ENCODE data around the gene SLC1A6. TPM values are rescaled to one million over a fixed set of nuclear protein-coding genes. Genes with fewer than 3 reads are reported as not detected.

Gene SLC1A6
- polyA plus RNA-seq, 1 of the 3 experiments (the other 2 are of a cell fraction) = not detected

DNA sequence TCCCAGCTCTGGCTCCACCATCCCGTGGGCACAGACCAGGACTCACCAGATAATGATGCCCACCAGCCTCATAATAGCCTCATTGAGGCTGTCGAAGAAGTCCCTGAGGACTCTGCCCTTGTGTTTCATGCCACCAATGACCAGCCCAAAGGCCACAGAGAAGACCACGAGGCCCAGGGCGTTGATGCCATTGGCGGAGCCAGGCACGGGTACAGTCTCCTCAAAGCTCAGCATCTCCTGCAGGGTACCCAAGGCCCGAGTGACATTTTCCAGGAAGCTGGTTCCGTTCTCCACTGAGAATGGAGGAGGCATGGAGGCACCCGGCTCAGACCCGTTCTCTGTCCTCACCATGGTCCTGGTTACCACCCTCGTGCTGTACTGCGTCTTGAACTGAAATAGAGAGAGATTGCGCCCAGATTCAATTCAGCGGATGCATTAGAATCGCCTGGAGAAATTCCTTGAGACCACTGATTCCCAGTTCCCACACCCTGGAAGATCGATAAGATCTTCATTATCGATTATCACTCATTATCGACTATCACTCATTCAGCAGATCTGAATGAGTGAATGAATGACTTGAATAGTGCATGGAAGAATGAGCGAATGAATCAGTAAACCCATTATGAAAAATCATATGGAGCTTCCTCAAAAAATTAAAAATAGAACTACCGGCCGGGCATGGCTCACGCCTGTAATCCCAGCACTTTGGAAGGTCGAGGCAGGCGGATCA is 17.5 kb downstream of the SLC1A6 start:
- Histone ChIP-seq H3K9me3 (no peaks in the 10 kb centered on the region), H3K4me2 (no peak overlapping the region), H3K4me1 (ENCODE audit: control insufficient read depth in 1 of 2, insufficient read depth in 2 of 2, low read depth in 1 of 2, low read length in 1 of 2) (no peaks in the 10 kb centered on the region), H3K36me3 (replicated peaks in 1 of 2; ENCODE audit: control insufficient read depth in 1 of 2, insufficient read depth in 2 of 2, low read length in 1 of 2) (no peaks in the 10 kb centered on the region), H4K20me1 (ENCODE audit: insufficient read depth) (no peaks in the 10 kb centered on the region), H3F3A (replicated peaks; ENCODE audit: insufficient read depth) (no peaks in the 10 kb centered on the region), H3K9ac (no peak overlapping the region), H3K79me2 (ENCODE audit: insufficient read depth) (no peaks in the 10 kb centered on the region), H3K4me3 (ENCODE audit: low read depth in 2 of 2, low read length in 1 of 2) (no peak overlapping the region), H2AFZ (ENCODE audit: low read depth) (no peak overlapping the region), H3K9me2 (no peaks in the 10 kb centered on the region), H3K27me3 (ENCODE audit: insufficient read depth) (no peaks in the 10 kb centered on the region), H3K27ac (ENCODE audit: low read depth in 2 of 2, low read length in 1 of 2) (no peak overlapping the region)
- WGBS (ENCODE audit: low lambda C conversion rate) = 24% methylated on average over 22 of the region's 24 CpGs
- DNase-seq = no peak
- no peak for TF ChIP-seq NRF1 (IDR thresholded peaks at IDR 0.05; ENCODE audit: low read depth, low read length)
- ChIA-PET POLR2A (no interaction called here), CTCF (no interaction called here)

DNA sequence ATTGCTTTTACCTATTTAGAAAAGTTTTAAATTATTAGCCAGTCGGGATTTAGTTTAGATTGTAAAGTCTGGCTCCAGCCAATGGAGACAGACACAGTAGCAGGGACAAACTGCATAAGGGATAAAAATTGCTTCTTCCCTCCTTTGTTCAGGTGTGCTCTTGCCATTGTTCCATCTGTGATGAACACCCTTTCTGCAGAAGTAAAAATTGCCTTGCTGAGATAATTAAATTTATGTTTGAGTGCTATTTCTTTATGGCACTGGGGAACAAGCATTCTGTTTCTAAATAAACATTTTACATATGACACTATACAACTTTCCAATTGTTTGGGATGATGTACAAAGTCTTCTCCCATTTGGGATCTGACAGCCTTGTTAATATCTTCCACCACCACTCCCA is 20.4 kb downstream of the SLC1A6 start:
- CTCF ChIA-PET = no interaction called here
- Histone ChIP-seq H3K36me3 (replicated peaks in 1 of 2; ENCODE audit: control insufficient read depth in 1 of 2, insufficient read depth in 2 of 2, low read length in 1 of 2) (no peaks in the 10 kb centered on the region), H3K4me3 (ENCODE audit: low read depth in 2 of 2, low read length in 1 of 2) (no peak overlapping the region), H3K9me2 (no peaks in the 10 kb centered on the region), H3K9me3 (no peaks in the 10 kb centered on the region), H3K79me2 (ENCODE audit: insufficient read depth) (no peaks in the 10 kb centered on the region), H3K9ac (no peak overlapping the region), H3K27ac (ENCODE audit: low read depth in 2 of 2, low read length in 1 of 2) (no peak overlapping the region), H3K4me2 (no peak overlapping the region), H2AFZ (ENCODE audit: low read depth) (no peak overlapping the region), H3K27me3 (ENCODE audit: insufficient read depth) (no peaks in the 10 kb centered on the region), H3K4me1 (ENCODE audit: control insufficient read depth in 1 of 2, insufficient read depth in 2 of 2, low read depth in 1 of 2, low read length in 1 of 2) (no peaks in the 10 kb centered on the region), H4K20me1 (ENCODE audit: insufficient read depth) (no peaks in the 10 kb centered on the region), H3F3A (replicated peaks; ENCODE audit: insufficient read depth) (no peaks in the 10 kb centered on the region)
- DNase-seq = no peak
- 0% methylated on average over 1 of the region's 1 CpG for WGBS (ENCODE audit: low lambda C conversion rate)
- POLR2A ChIA-PET = no interaction called here
- TF ChIP-seq SMC3 (IDR thresholded peaks at IDR 0.05; ENCODE audit: low read depth, low read length) (no peak), POLR2AphosphoS5 (IDR thresholded peaks at IDR 0.05; ENCODE audit: low read depth, low read length) (no peak), GABPA (IDR thresholded peaks at IDR 0.05; ENCODE audit: low read depth) (no peak), JUND (IDR thresholded peaks at IDR 0.05) (no peak), MXI1 (IDR thresholded peaks at IDR 0.05; ENCODE audit: low read depth, low read length) (no peak), GATA2 (CRISPR knock-in tag; IDR thresholded peaks at IDR 0.05) (no peak), MEF2A (IDR thresholded peaks at IDR 0.05; ENCODE audit: borderline replicate concordance, low read depth) (no peak)
- TF ChIP-seq, protein P1, sequence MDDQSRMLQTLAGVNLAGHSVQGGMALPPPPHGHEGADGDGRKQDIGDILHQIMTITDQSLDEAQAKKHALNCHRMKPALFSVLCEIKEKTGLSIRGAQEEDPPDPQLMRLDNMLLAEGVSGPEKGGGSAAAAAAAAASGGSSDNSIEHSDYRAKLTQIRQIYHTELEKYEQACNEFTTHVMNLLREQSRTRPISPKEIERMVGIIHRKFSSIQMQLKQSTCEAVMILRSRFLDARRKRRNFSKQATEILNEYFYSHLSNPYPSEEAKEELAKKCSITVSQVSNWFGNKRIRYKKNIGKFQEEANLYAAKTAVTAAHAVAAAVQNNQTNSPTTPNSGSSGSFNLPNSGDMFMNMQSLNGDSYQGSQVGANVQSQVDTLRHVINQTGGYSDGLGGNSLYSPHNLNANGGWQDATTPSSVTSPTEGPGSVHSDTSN (IDR thresholded peaks at IDR 0.05) = no peak
- TF ChIP-seq, protein P2, sequence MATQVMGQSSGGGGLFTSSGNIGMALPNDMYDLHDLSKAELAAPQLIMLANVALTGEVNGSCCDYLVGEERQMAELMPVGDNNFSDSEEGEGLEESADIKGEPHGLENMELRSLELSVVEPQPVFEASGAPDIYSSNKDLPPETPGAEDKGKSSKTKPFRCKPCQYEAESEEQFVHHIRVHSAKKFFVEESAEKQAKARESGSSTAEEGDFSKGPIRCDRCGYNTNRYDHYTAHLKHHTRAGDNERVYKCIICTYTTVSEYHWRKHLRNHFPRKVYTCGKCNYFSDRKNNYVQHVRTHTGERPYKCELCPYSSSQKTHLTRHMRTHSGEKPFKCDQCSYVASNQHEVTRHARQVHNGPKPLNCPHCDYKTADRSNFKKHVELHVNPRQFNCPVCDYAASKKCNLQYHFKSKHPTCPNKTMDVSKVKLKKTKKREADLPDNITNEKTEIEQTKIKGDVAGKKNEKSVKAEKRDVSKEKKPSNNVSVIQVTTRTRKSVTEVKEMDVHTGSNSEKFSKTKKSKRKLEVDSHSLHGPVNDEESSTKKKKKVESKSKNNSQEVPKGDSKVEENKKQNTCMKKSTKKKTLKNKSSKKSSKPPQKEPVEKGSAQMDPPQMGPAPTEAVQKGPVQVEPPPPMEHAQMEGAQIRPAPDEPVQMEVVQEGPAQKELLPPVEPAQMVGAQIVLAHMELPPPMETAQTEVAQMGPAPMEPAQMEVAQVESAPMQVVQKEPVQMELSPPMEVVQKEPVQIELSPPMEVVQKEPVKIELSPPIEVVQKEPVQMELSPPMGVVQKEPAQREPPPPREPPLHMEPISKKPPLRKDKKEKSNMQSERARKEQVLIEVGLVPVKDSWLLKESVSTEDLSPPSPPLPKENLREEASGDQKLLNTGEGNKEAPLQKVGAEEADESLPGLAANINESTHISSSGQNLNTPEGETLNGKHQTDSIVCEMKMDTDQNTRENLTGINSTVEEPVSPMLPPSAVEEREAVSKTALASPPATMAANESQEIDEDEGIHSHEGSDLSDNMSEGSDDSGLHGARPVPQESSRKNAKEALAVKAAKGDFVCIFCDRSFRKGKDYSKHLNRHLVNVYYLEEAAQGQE (IDR thresholded peaks at IDR 0.05; ENCODE audit: low read depth, low read length) = no peak

Data from SK-N-SH (cell line).